Liver (tissue), 3 donors: ENCODE data around the gene MYO16.

Experiments
- CTCF ChIP-seq: fragments of 150-350 bp; IDR thresholded peaks from 2 replicates; pipeline ENCODE4 v1.5.1; 2017; ENCODE audit warnings: improper control_type of control experiment, low read depth, low read length; ENCODE audit not compliant: missing input control
- FOXA1 ChIP-seq: IDR thresholded peaks from 2 replicates; pipeline ENCODE4 v1.6.1; 2016; ENCODE audit warnings: antibody characterized with exemption
- HNF4A ChIP-seq, 2 donors: conservative IDR thresholded peaks; 2 replicates each; pipeline ENCODE4 v1.6.1; 2016; ENCODE audit warnings: antibody characterized with exemption in 2 of 2, mild to moderate bottlenecking in 2 of 2
- HNF4G ChIP-seq: IDR thresholded peaks from 2 replicates; pipeline ENCODE4 v1.6.1; 2016; ENCODE audit warnings: antibody characterized with exemption
- MAX ChIP-seq: IDR thresholded peaks from 2 replicates; pipeline ENCODE4 v1.6.1; 2016; ENCODE audit warnings: antibody characterized with exemption
- RAD21 ChIP-seq, 2 donors: IDR thresholded peaks; 2 replicates each; pipeline ENCODE4 v1.6.1; 2016; ENCODE audit warnings: antibody characterized with exemption in 2 of 2, mild to moderate bottlenecking in 2 of 2
- REST ChIP-seq: IDR thresholded peaks from 2 replicates; pipeline ENCODE4 v1.6.1; 2016; ENCODE audit warnings: antibody characterized with exemption, mild to moderate bottlenecking
- SP1 ChIP-seq: IDR thresholded peaks from 2 replicates; pipeline ENCODE4 v1.6.1; 2018; ENCODE audit warnings: antibody characterized with exemption, mild to moderate bottlenecking
- TAF1 ChIP-seq: conservative IDR thresholded peaks from 2 replicates; pipeline ENCODE4 v1.6.1; 2016; ENCODE audit warnings: antibody characterized with exemption, mild to moderate bottlenecking
- donor health status: healthy.
- donor health status: healthy.

GRCh38 chr13:108657519-108657918 is 28.1 kb downstream of the MYO16 start:
- TF ChIP-seq CTCF (no peak), SP1 (no peak), HNF4G (no peak), MAX (no peak), TAF1 (no peak), RAD21 (IDR thresholded peaks at IDR 0.05) (no peak), REST (no peak), FOXA1 (no peak), HNF4A (conservative IDR thresholded peaks at IDR 0.05) (no peak)
